Activated T-cell treated with anti-CD3 and anti-CD28 coated beads for 4 hours (primary cell): ENCODE results near the gene ZNF185.

Experiments used
- DNase-seq: peaks from one replicate; pipeline ENCODE4 v3.0.0-alpha.2; 2020

ZNF185 gene

DNA sequence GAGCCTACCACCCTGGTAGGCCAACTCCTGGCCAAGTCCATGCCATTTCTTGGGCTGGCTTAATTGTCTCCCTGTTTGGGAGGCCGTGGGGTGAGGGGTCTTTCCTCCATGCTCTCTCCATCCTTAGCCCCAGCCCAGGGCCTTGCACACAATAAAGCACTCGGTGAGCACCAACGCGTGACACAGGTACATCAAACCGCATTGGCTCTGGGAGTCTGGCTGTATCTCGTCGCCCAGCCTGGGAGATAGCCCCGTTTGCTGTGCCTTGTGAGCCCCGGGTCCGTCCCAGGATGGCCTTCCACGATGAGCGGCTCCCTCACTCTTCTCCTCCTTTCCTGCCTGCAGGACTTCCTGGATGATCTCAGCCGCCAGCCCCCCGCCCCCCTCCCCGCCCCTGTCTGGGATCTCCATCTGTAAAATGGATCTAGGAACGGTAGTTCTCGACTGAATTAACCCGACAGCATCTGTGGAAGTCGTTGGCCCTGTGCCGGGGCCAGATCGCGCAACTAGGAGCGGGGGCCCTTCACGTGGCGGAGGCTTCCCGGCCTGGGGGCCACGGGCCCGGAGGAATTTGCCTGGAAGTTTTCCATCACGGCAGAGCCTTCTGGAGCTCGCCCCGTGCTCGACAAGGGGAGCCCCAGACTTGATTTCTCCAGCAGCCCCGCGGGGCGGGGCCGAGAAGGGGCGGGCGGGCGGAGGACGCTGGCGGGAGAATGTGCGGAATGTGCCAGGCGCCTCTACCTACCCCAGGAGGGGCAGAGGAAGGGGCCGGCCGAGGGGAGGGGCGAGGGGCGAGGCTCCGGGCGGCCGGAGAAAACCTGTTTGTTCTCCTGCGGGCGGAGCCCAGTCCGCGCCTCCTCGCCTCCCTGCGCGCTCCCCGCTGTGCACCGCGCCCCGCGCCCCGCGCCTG is at the start of gene ZNF185:
Gene ZNF185 (plus strand): TSS at position 846 of the 910 bp plus-strand sequence. CDS start 16,423 bp downstream, outside the sequence.
- no peak for DNase-seq

DNA sequence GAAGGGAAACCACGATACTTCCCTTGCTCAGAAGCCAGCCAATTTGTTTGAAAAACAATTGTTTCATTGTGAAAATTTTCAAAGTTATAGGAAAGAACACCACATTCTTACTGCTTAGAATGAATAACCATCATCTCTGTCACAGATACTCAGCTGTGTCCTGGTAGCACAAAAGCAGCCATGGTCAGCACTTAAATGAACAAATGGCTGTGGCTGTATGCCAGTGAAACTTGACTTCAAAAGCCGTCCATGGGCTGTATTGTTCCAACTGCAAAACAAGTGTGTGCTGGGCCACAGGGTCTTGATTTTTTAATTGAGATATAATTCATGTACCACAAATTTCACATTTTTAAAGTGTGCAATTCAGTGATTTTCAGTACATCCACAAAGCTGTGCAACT is 47.4 kb upstream of the ZNF185 start:
- no peak for DNase-seq

DNA sequence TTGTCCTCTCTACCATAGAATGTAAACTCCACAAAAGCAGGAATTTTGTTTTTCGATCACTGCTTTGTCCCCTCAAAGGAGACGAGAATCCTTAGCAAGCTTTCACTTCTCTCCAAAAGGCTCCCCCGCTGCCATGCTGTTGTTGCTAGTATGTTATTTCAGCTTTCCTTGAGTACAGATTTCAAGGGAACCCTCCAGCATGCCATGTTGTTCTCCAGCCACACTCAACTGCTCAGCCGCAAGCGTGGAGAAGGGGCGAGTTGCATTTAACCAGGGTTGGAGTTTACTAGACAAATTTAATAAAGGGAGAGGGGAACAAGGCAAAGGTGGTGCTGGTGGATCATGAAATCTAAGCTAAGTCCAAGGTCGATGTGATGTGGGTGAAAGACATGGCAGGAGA is 43.9 kb upstream of the ZNF185 start:
- DNase-seq = no peak

DNA sequence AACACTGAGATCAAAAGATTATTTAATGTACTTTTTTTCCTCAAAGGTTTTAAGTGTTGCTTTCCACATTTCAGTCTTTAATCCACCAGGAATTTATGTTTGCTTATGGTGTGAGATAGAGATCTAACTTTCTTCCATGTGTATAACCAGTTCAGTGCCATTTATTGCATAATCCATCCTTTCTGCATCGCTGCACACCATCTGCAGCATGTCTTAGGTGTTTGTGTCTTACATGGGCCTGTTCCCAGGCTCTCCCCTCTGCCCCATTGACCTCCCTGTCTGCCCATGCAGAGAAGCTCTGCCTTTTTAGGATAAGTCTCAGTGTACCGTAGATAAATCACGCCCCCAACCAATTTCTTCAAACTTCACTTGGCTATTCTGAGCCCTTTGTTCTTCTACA is 36.8 kb upstream of the ZNF185 start:
- DNase-seq = no peak

DNA sequence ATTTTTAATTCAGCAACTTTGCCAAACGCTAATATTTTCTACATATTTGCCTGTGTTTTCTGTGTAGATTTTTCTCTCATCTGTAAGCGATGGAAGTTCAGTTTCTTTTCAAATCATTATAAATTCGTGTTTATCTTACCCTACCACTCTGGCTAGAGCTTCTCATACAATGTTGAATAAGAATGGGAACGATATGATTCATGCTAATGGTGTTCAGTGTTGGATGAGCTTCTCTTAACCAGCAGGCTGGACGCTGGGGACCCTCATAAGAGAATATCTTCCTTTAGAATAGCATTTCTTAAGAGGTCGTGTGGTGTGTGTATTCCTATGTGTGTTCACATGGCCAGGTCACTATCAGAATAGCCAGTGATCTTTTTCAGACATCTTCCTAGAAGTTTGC is 36.0 kb upstream of the ZNF185 start:
- no peak for DNase-seq

DNA sequence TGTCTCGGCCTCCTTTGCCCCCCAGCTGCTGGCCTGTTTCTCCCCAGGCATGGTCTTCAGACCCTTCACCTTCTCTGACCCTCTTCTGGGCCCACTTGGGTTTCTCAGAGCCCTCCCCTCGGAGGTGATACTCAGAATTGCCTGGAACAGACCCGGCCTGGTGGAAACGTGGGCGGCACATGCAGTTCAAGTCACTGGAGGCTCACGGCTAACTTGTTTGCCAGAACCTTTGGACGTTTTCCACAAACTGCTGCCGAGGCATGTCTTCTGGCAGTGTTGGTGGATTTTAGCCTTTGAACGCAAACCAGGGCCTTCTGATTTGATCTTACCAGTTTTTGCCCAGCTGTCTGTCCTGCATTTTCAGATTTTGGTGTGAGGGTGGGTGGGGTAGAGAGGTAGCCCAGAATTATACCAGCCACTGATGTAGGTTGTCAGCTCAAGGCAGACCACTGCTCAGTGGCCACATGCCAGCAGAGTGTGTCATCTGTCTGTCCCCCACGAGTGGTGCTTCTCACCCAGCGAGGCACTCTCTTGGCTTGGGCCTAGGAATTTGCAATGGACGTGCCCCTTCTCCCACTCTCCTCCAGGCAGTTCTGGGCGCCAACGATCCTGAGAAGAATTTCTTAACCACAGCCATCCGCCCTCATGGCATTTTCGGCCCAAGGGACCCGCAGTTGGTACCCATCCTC is 32.5 kb upstream of the ZNF185 start:
- DNase-seq = no peak

DNA sequence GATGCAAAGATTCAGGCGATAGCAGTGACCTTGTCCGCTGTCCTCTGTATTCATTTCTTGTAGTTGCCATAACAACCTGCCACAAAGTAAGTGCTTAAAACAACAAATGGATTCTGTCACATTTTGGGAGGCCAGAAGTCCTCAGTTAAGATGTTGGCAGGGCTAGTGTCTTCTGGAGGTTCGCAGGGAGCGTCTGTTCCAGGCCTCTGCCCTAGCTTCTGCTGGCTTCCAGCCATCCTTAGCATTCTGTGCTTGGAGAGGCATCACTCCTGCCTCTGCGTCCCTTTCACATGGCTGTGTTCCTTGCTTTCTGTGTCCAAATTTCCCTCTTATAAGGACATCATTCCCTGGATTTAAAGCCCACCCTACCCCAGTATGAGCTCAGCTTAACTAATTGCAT is 31.5 kb upstream of the ZNF185 start:
- no peak for DNase-seq

DNA sequence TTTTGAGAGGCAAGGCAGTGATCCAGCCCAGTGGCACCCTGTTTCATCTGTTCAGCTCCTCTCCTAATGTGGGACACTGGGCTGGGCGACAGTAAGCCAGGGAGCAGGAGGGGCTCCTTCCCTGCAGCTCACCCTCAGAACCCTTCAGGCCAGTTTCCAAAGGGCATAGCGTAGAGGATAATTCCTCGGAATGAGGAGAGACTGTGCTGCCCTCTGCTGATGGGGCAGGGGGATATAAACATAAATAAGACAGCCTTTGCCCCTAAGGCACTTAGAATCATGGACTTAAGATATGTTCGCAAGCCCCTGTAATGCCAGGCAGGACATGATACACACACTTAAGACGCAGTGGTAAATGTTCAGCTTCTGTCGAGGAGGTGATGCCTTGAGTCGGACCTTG is 27.9 kb upstream of the ZNF185 start:
- no peak for DNase-seq

DNA sequence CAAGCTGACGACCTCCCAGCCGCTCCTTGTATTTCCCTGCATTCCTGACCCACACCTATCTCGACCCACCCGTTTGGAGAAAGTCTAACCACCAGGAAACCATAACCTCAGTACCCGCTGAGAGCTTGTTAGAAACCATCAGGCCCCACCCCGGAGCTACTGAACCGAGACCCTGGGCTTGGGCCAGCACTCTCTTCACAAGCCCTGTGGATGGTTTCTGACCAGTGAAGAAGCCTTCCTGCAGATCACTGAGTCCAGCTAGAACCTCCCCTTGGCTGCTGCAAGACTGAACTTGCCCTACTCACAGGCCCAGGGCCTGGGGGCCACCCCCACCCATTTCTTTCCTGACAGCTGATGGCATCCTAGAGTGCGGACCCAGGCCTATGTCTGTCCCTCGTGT is 26.6 kb upstream of the ZNF185 start:
- DNase-seq = no peak

DNA sequence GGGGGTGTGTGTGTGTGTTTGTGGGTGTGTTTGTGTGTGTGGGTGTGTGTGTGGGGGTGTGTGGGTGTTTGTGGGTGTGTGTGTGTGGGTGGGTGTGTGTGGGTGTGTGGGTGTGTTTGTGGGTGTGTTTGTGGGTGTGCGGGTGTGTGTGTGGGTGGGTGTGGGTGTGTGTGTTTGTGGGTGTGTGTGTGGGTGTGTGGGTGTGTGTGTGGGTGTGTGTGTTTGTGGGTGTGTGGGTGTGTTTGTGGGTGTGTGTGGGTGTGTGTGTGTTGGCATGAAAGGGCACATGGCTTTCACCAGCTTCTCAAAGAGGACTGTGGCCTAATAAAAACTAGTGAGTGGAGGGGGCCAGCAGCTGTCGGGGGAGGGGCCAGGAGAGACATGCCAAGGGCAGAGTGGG is 25.3 kb upstream of the ZNF185 start:
- no peak for DNase-seq

DNA sequence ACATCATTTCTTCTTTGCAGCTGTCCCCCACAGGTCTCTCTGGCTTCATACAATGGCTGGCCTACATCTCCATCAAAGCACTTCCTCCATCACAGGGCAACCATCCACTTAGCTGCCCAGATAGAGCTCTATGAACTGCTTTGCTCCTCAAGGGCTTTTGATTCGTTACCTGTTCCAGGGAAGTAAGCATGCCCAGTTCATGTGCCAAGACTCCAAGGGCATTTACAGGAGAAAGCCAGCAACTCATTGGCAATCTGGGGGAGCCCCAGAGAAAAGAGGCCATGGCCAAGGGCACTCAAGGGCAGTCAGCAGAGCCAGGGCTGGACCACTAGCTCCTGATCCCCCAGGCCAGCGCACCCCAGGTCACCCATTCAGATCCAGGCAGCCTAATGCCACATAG is 24.5 kb upstream of the ZNF185 start:
- DNase-seq = no peak

DNA sequence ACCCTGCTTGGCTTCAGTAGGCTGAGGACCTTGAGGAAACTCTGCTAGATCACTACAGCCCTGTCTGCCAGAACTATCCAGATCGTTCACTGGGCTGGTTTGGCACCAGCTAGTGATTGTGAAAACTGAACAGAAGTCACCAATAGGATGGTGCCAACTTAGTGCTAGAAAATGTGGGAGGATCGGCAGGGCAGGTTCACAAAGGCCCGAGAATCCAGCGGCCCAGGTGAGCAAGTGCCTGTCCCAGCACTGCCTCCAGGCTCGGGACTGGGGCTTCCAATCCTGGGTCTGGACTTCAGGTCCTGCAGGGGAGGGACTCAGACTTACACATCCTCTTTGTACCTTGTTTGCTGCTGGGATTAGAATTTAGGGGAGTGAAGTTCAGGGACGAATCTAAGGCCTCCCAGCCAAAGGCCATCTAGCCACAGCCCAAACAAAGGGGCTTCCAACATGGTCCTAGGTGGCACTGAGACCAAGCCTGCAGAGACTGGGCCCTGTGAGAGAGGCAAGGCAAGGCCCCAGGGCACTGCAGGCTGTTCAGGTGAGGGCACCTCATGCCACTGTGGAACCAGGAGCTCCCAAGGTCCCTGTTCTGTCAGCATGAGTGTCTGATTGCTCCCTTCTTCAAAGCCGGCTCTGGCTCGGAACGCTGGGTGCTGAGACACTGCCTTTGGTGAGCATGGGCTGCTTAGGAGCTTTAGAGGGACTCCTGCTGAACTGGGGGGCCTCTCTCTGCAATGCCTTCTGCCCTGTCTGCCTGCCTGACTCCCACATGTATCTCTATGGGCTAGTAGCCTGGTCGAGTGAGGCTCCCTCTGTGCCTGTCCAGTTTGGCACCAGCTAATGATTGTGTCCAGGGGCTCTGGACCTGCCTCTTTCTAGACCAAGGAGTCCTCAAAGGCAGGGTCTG is 20.7 kb upstream of the ZNF185 start:
- no peak for DNase-seq

DNA sequence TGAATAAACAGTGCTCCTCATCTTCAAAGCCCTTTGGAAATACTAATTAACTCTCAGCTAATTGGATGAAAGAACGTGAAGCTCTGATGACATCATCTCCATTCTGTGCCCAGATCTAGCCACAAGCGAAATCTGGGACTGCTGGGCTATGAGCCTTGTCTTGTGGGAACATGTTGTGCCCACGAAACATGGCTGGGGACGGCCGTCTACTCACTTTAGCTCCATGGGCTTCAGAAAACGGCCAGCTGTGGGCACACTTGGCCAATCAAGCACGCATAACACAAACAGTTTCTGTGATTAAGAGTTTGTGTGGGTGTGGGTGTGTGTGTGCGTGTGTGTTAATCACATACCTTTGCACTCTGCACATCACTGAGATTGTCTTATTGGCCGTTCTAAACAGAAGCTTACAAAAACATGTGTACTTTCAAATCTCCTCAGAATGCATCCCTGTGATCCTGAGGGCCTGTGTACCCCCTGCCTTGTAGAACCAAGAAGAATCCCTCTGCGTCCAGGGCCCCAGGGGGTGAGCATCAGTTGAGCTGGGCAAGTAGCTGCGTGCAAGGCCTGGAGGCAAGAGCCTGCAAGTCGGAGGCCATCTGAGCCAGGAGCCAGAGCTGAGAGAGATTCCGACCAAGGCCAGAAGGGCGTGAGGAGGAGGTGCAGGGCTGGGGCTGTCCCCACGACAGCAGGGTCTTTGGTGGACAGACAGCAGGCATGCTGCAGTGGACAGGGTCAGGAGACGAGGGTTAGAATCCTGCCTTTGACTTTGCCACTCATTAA is 18.7 kb upstream of the ZNF185 start:
- no peak for DNase-seq

DNA sequence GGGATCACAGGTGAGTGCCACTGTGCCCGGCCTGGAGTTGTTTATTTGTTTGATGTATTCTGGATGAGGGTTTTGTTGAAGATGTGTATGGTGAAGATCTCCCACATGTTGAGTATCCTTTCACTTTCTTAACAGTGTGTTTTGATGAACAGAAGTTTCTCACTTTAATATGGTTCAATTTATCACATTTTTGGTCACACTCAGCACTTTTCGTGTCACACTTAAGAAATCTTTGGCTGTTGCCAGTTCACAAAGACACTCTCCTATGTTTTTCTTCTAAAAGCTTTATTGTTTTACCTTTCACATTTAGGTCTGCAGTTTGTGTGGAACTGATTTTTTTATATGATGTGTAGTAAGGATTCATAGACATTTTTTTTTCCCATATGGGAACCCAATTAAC is 16.6 kb upstream of the ZNF185 start:
- no peak for DNase-seq

DNA sequence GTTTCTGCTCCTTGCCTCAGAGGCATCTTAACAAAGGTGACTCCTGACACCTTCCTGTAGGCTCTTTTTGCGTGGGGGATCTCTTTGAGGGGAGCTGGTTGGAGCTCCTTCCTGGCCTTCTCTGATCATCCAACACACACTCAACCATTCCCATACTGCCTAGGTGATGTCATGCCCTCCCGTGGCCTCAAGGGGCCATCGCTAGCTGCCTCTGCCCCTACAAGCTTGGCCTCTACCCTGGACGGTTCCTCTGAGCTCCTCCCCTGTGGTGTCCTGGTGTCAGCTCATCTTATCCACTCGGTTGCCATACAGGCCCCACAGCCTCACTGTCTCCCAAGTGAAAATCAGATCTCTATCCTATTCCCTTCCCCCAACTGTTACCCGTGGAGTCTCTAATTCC is 13.7 kb upstream of the ZNF185 start:
- DNase-seq = no peak

DNA sequence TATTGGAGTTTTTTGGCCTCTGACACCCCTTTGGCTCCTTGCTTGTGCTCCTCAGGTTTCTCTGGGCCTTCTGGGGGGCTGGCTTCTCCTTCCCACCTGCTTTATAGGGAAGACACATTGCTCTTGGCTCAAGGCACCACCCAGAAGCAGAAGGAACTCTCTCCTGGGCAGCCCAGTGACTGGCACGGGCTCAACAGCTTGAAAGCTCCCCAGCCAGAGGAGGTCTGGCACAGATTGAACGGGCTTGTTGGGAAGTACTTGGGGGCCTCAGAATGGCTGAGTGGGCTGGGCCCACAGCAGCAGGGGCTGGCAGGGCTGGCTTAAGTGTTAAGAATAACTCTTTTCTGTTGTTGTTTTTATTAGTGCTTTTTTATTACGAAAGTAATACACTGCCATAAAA is 11.2 kb upstream of the ZNF185 start:
- no peak for DNase-seq

DNA sequence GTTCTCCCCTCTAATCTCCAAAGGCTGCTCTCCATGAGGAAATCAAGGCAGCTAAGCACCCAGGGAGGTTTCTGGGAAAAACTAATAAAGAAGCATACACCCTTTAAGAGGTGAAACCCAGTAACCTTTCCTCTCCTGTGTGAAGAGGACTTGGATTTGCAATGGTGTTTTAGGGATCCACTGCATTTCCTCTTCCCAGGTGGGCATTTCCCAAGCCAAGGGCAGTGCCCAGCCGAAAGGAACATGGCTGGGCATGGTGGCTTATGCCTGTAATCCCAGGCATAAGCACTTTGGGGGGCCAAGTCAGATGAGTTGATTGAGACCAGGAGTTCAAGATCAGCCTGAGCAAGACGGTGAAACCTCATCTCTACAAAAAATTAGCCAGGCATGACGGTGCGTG is 5.4 kb upstream of the ZNF185 start:
- DNase-seq = no peak

DNA sequence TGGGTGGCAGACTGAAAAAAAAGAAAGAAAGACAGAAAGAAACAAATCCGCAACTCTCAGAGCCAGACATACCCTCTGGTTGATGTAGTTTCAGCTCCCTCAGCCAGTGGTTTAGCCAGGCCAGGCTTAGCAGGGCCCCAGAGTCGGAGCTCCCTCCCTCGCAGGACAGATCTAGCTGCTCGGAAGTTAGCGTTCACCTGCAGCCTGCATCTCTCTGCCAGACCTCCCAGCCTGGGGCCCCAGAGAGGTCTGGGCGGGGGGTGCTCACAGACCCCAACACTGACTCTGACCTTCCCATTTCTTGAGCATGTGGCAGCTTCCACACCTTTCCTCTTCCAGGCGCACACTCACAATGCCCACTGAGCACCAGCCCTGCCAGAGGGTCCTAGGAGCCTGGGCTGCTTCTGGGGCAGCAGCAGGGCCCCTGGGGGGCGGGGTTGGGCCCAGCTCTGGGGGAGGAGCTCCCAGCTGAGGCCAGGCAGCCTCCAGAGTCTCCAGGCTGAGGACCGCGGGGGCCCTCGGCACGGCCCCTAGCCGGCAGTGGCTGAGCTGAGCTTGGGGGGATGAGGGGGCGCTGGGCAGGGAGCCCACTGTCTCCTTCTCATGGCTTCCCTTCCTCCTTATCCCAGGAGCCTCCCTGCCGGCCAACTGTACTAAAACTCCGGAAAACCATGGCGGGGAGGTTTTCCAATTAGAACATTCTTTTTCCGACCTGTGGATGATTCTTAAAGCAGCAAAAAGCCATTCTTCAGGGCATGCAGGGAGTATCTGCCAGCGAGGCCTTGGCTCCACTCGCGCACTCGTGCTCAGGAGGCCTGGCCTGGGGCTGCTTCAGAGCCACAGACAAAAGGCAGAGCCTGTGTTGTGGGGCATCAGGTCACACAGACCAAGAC is 4.6 kb upstream of the ZNF185 start:
- DNase-seq = no peak

DNA sequence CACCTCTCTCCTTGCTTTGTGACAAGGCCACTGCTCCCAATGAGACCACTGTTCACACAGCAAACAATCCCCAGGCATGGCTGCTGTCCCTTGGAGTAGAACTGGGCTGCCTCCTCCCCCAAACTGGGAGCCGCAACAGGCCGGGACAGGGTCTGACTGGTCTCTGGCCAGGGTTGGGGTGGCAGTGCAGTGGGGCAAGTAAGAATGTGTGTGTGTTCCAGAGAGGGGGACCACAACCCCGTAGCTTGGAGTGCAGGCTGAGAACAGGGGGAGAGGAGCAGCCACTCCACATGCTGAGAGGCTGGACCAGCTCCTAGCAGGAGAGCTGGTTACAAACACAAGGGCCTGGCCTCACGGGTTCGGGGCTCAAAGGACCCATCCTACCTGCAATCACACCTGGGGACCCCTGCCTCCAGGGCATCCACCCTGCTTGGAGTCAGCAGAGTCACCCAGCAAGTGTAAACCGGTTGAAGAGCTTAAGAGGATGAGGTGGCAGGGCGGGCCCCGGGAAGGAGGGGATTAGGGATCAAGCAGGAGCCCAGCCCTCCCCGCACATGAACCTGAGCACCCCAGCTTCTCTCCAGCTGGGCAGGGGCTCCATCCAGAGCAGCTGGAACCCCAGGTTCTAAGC is 3.8 kb upstream of the ZNF185 start:
- no peak for DNase-seq

DNA sequence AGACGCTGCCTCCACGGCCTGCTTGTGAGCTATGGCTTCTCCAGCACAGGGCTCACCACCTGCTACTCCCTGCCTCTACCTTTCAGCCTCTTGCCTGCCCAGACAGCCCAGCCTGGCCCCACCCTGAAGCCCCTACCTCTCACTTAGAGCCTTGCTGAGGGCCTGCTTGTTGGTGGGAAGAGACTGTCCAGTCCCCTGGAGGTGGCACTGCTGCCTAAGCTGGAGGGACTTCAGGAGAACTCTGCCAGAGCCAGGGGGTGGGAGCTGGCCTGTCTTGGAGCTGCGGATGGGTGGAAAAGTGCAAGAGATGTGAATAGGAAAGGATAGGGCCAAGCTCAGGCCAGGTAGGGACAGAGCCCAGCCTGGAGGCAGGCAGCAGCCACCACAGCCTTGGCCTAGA is 2.7 kb upstream of the ZNF185 start:
- no peak for DNase-seq
